Astrocyte (in vitro differentiated cells and primary cell): ENCODE measurements around the gene ELP4. TPM values are rescaled to one million over a fixed set of nuclear protein-coding genes. Genes with fewer than 3 reads are reported as not detected.
A peak's percentile ranks its signal among the peaks of the same experiment; 100 is the strongest.

ENCODE experiments used
- DNase-seq: peaks from one replicate; pipeline ENCODE4 v3.0.0-alpha.2; 2010; ENCODE audit warnings: low read depth
- FAIRE-seq: peaks from 2 replicates; lab custom pipeline; 2011; peaks lifted over from hg19 to GRCh38; lab: Jason Lieb, UNC
- H2AFZ ChIP-seq: 2 replicates; pipeline ENCODE4 v1.6.0; 2012; ENCODE audit warnings: low read depth, low read length, inconsistent platforms
- H3K27ac ChIP-seq: 2 replicates; pipeline ENCODE4 v1.5.1; 2011; ENCODE audit warnings: low read depth, low read length, inconsistent platforms
- H3K27me3 ChIP-seq: 2 replicates; pipeline ENCODE4 v1.6.0; 2011; ENCODE audit warnings: low read length, inconsistent platforms; ENCODE audit not compliant: insufficient read depth
- H3K36me3 ChIP-seq: 2 replicates; pipeline ENCODE4 v1.5.1; 2011; ENCODE audit warnings: low read length, inconsistent platforms; ENCODE audit not compliant: insufficient read depth
- H3K4me1 ChIP-seq: 2 replicates; pipeline ENCODE4 v1.5.1; 2011; ENCODE audit warnings: low read length, inconsistent platforms; ENCODE audit not compliant: insufficient read depth
- H3K4me2 ChIP-seq: 2 replicates; pipeline ENCODE4 v1.6.0; 2012; ENCODE audit warnings: low read length, inconsistent platforms
- H3K4me3 ChIP-seq: 2 replicates; pipeline ENCODE4 v1.5.1; 2011; ENCODE audit warnings: low read depth, mild to moderate bottlenecking, low read length, inconsistent platforms; ENCODE audit not compliant: insufficient read depth
- H3K79me2 ChIP-seq: 2 replicates; pipeline ENCODE4 v1.6.0; 2012; ENCODE audit warnings: mild to moderate bottlenecking, low read length, inconsistent platforms; ENCODE audit not compliant: insufficient read depth
- H3K9ac ChIP-seq: 2 replicates; pipeline ENCODE4 v1.6.0; 2012; ENCODE audit warnings: mild to moderate bottlenecking, low read length, inconsistent platforms
- H3K9me3 ChIP-seq: 2 replicates; pipeline ENCODE4 v1.5.1; 2012; ENCODE audit warnings: low read depth, mild to moderate bottlenecking, low read length, inconsistent platforms; ENCODE audit not compliant: insufficient read depth
- H4K20me1 ChIP-seq: 2 replicates; pipeline ENCODE4 v1.6.0; 2012; ENCODE audit warnings: low read length, inconsistent platforms; ENCODE audit not compliant: insufficient read depth
- H3K27ac Mint-ChIP-seq: one replicate; pipeline ENCODE4 v1.8.0; 2021; ENCODE audit warnings: mild to moderate bottlenecking, mixed read lengths; ENCODE audit not compliant: unreplicated experiment
- H3K27me3 Mint-ChIP-seq: one replicate; pipeline ENCODE4 v1.8.0; 2021; ENCODE audit warnings: low read depth, mixed read lengths; ENCODE audit not compliant: unreplicated experiment
- H3K36me3 Mint-ChIP-seq: one replicate; pipeline ENCODE4 v1.8.0; 2021; ENCODE audit warnings: low read depth, mixed read lengths; ENCODE audit not compliant: unreplicated experiment
- H3K4me1 Mint-ChIP-seq: one replicate; pipeline ENCODE4 v1.8.0; 2021; ENCODE audit warnings: low read depth, mixed read lengths; ENCODE audit not compliant: unreplicated experiment
- H3K4me3 Mint-ChIP-seq: one replicate; pipeline ENCODE4 v1.8.0; 2021; ENCODE audit warnings: mild to moderate bottlenecking, moderate library complexity, mixed read lengths; ENCODE audit not compliant: unreplicated experiment
- H3K9me3 Mint-ChIP-seq: one replicate; pipeline ENCODE4 v1.8.0; 2021; ENCODE audit warnings: mild to moderate bottlenecking, mixed read lengths; ENCODE audit not compliant: unreplicated experiment
- EZH2 ChIP-seq: IDR thresholded peaks from 2 replicates; pipeline ENCODE4 v1.6.1; 2012; ENCODE audit warnings: mild to moderate bottlenecking, low read length, inconsistent platforms; ENCODE audit not compliant: insufficient read depth
- total RNA-seq: library from RNA; stranded (reverse); gene quantifications from 2 replicates; pipeline ENCODE4 v1.2.1, GENCODE V29; 2021
- TF ChIP-seq, protein P1 (sequence below): IDR thresholded peaks from 2 replicates; pipeline ENCODE4 v1.5.1; 2011; ENCODE audit warnings: low read depth, mild to moderate bottlenecking, inconsistent platforms, low read length, moderate library complexity; ENCODE audit not compliant: insufficient read depth

ELP4 gene
- total RNA-seq, 1 donor from 2014 or later: 12.9 TPM

DNA sequence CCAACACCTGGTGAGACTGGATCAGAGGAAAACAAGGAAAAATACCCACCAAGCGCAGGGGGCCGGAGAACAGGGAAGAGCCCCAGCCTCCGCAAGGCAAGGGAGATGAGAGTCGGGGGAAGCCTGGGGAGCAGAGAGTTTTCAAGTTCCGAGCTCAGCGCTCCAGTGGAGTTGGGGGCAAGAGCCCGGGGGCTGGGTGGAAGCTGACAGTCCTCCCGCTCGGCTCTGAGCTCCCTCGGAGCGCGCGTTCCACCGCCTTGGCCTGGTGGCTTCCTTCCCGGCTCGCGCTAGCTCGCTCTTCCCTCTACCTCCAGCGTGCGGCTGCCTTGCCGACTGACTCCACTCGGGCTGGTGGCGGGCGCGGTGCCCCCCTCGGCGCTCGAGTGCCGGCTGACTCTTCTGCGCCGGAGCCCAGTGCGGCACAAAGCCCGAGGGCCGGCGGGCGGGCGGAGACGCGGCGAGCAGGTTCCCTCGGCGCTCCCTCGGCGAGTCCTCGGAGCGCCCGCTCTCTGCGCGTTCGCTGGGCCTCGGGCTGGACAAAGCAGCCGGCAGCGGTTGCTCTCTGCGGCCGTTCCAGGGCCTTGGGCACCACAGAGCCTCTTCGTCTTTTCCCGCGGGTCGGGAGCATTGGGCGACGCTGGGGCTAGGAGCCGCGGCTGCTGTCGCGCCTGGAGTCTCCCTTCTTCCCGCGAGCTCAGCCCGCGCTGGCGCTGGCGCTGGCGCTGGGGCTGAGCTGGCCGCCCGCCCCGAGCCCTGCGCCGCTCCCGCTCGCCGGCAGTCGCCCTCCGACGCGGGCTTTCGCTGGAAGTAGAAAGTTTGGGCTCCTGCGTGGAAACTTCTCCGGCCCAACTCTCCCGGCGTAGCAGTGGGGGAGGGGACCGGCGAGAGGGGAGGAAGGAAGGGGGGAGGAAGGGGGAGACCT lies 300.6 kb downstream of the ELP4 start:
- H3K79me2 ChIP-seq: peaks cover 61% of the 10 kb centered on the region
- peaks cover 50% of the 10 kb centered on the region for H3K27me3 ChIP-seq
- H3K9ac ChIP-seq: peak overlapping the region; percentile 92
- peak overlapping the region; percentile 99 for H3K4me2 ChIP-seq
- peak overlapping the region; percentile 70 for H3K4me3 ChIP-seq
- FAIRE-seq: no peak
- DNase-seq: peak; percentile 41
- peaks cover 32% of the 10 kb centered on the region for H3K4me1 ChIP-seq
- no peaks in the 10 kb centered on the region for H3K36me3 ChIP-seq
- peaks cover 69% of the 10 kb centered on the region for H3K27me3 Mint-ChIP-seq
- peak; percentile 58 for TF ChIP-seq EZH2
- TF ChIP-seq, protein P1, sequence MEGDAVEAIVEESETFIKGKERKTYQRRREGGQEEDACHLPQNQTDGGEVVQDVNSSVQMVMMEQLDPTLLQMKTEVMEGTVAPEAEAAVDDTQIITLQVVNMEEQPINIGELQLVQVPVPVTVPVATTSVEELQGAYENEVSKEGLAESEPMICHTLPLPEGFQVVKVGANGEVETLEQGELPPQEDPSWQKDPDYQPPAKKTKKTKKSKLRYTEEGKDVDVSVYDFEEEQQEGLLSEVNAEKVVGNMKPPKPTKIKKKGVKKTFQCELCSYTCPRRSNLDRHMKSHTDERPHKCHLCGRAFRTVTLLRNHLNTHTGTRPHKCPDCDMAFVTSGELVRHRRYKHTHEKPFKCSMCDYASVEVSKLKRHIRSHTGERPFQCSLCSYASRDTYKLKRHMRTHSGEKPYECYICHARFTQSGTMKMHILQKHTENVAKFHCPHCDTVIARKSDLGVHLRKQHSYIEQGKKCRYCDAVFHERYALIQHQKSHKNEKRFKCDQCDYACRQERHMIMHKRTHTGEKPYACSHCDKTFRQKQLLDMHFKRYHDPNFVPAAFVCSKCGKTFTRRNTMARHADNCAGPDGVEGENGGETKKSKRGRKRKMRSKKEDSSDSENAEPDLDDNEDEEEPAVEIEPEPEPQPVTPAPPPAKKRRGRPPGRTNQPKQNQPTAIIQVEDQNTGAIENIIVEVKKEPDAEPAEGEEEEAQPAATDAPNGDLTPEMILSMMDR: no peak
- no peaks in the 10 kb centered on the region for H3K9me3 ChIP-seq
- peak overlapping the region; percentile 82 for H3K4me3 Mint-ChIP-seq
- peak overlapping the region; percentile 56 for H3K27ac Mint-ChIP-seq
- peaks cover 5% of the 10 kb centered on the region for H3K4me1 Mint-ChIP-seq
- peaks cover 5% of the 10 kb centered on the region for H3K36me3 Mint-ChIP-seq
- peak overlapping the region; percentile 63 for H2AFZ ChIP-seq
- peak overlapping the region; percentile 66 for H3K27ac ChIP-seq
- peaks cover 20% of the 10 kb centered on the region for H4K20me1 ChIP-seq
- peaks cover 17% of the 10 kb centered on the region for H3K9me3 Mint-ChIP-seq

DNA sequence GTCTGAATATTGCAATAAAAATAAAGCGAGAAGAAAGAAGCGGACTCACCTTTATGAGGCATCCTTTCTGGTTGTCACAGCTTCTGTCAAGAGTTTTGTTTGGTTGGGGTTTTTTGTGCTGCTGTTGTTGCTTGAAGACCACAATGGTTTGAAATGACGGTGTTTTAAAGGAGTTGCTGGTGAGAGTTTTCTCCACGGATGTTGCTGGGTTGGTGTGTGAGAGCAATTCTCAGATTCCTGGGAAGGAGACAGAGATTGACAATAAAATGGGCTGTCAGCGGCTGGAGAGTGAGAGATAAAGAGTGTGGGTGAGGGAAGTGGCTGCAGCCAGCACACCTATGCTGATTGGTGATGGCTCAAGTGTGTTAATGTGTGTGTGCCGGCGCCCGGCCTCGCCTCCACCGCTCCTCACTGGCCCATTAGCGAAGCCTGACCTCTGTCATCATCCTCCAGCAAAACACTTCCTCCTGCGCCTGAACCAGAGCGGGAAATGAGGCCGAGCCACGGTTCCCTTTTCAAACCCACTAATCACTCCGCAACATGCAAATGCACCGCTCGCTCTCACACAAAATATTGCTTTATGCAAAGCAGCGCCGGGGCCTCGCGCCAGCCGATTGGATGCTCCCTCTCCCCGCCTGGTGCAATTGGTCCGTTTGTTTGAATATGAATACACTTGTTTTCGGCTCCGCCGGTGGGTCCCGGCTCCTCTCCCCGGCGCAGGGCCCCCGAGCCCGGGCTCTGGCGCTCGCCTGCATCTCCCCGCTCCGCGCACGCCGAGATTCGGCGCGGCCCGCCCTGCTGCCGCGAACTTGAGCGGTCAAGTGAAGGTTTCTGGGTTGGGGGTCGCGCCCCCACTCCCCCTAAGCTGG lies 301.4 kb downstream of the ELP4 start, which contains the start of gene PAX6:
PAX6 (minus strand) TSS at position 544 of the 869 bp plus-strand sequence. CDS start 4,911 bp downstream, outside the sequence.
- Mint-ChIP-seq H3K27me3 (peaks cover 72% of the 10 kb centered on the region), H3K4me1 (peaks cover 6% of the 10 kb centered on the region), H3K9me3 (peaks cover 17% of the 10 kb centered on the region), H3K27ac (peak within 1 kb of the TSS; percentile 86), H3K4me3 (peak within 1 kb of the TSS; percentile 80), H3K36me3 (peaks cover 5% of the 10 kb centered on the region)
- peaks cover 51% of the 10 kb centered on the region for H3K27me3 ChIP-seq
- H3K27ac ChIP-seq: peak within 1 kb of the TSS; percentile 68
- peak within 1 kb of the TSS; percentile 92 for H3K9ac ChIP-seq
- peaks cover 30% of the 10 kb centered on the region for H3K4me1 ChIP-seq
- H3K4me2 ChIP-seq: peak within 1 kb of the TSS; percentile 99
- no peak for FAIRE-seq
- peak; percentile 100 for DNase-seq
- no peaks in the 10 kb centered on the region for H3K9me3 ChIP-seq
- peak within 1 kb of the TSS; percentile 70 for H3K4me3 ChIP-seq
- TF ChIP-seq EZH2: peak; percentile 27
- TF ChIP-seq, protein P1: no peak
- peak within 1 kb of the TSS; percentile 86 for H2AFZ ChIP-seq
- H4K20me1 ChIP-seq: peaks cover 20% of the 10 kb centered on the region
- no peaks in the 10 kb centered on the region for H3K36me3 ChIP-seq
- H3K79me2 ChIP-seq: peaks cover 54% of the 10 kb centered on the region
